ENCODE data around the gene SSPN.

The SSPN gene

GRCh38 chr12:26164118-26164517 is 31.3 kb upstream of the SSPN start:
- Histone ChIP-seq H3K9me3 (ENCODE audit: low read length) (no peaks in the 10 kb centered on the region), H3K4me1 (ENCODE audit: insufficient read depth, low read length) (no peaks in the 10 kb centered on the region), H3K4me3 (ENCODE audit: low read depth in 1 of 2, low read length in 2 of 2) (no peak overlapping the region), H3K27me3 (ENCODE audit: control insufficient read depth in 1 of 2, insufficient read depth in 2 of 2, low read length in 2 of 2) (no peaks in the 10 kb centered on the region), H3K9ac (ENCODE audit: low read length) (no peak overlapping the region), H3K36me3 (ENCODE audit: insufficient read depth, low read length) (no peaks in the 10 kb centered on the region), H3K27ac (ENCODE audit: low read depth, low read length) (no peak overlapping the region)

- Histone ChIP-seq H3K27ac (ENCODE audit: low read depth, low read length) (no peak overlapping the region), H3K36me3 (ENCODE audit: insufficient read depth, low read length) (no peaks in the 10 kb centered on the region), H3K4me3 (ENCODE audit: low read depth in 1 of 2, low read length in 2 of 2) (no peak overlapping the region), H3K27me3 (ENCODE audit: control insufficient read depth in 1 of 2, insufficient read depth in 2 of 2, low read length in 2 of 2) (no peaks in the 10 kb centered on the region), H3K4me1 (ENCODE audit: insufficient read depth, low read length) (no peaks in the 10 kb centered on the region), H3K9me3 (ENCODE audit: low read length) (no peaks in the 10 kb centered on the region), H3K9ac (ENCODE audit: low read length) (no peak overlapping the region)
Measured at GRCh38 chr12:26172013-26172412, 23.4 kb upstream of the SSPN start.

GRCh38 chr12:26172539-26172938 is 22.8 kb upstream of the SSPN start:
- H3K27ac ChIP-seq (ENCODE audit: low read depth, low read length), result no peak overlapping the region
- H3K27me3 ChIP-seq (ENCODE audit: control insufficient read depth in 1 of 2, insufficient read depth in 2 of 2, low read length in 2 of 2), result no peaks in the 10 kb centered on the region
- no peak overlapping the region for H3K9ac ChIP-seq (ENCODE audit: low read length)
- no peaks in the 10 kb centered on the region for H3K9me3 ChIP-seq (ENCODE audit: low read length)
- H3K36me3 ChIP-seq (ENCODE audit: insufficient read depth, low read length), result no peaks in the 10 kb centered on the region
- H3K4me1 ChIP-seq (ENCODE audit: insufficient read depth, low read length), result no peaks in the 10 kb centered on the region
- H3K4me3 ChIP-seq (ENCODE audit: low read depth in 1 of 2, low read length in 2 of 2), result no peak overlapping the region

- no peaks in the 10 kb centered on the region for H3K36me3 ChIP-seq (ENCODE audit: insufficient read depth, low read length)
- no peak overlapping the region for H3K9ac ChIP-seq (ENCODE audit: low read length)
- H3K4me3 ChIP-seq (ENCODE audit: low read depth in 1 of 2, low read length in 2 of 2), result no peak overlapping the region
- no peaks in the 10 kb centered on the region for H3K4me1 ChIP-seq (ENCODE audit: insufficient read depth, low read length)
- H3K27ac ChIP-seq (ENCODE audit: low read depth, low read length), result no peak overlapping the region
- no peaks in the 10 kb centered on the region for H3K9me3 ChIP-seq (ENCODE audit: low read length)
- H3K27me3 ChIP-seq (ENCODE audit: control insufficient read depth in 1 of 2, insufficient read depth in 2 of 2, low read length in 2 of 2), result no peaks in the 10 kb centered on the region
Measured at GRCh38 chr12:26172946-26173552, 22.3 kb upstream of the SSPN start.

GRCh38 chr12:26176725-26177124 is 18.6 kb upstream of the SSPN start:
- no peak overlapping the region for H3K9ac ChIP-seq (ENCODE audit: low read length)
- H3K36me3 ChIP-seq (ENCODE audit: insufficient read depth, low read length), result no peaks in the 10 kb centered on the region
- H3K9me3 ChIP-seq (ENCODE audit: low read length), result no peaks in the 10 kb centered on the region
- no peaks in the 10 kb centered on the region for H3K4me1 ChIP-seq (ENCODE audit: insufficient read depth, low read length)
- no peak overlapping the region for H3K27ac ChIP-seq (ENCODE audit: low read depth, low read length)
- no peaks in the 10 kb centered on the region for H3K27me3 ChIP-seq (ENCODE audit: control insufficient read depth in 1 of 2, insufficient read depth in 2 of 2, low read length in 2 of 2)
- no peak overlapping the region for H3K4me3 ChIP-seq (ENCODE audit: low read depth in 1 of 2, low read length in 2 of 2)

- H3K9ac ChIP-seq (ENCODE audit: low read length), result no peak overlapping the region
- H3K9me3 ChIP-seq (ENCODE audit: low read length), result no peaks in the 10 kb centered on the region
- H3K27ac ChIP-seq (ENCODE audit: low read depth, low read length), result no peak overlapping the region
Measured at GRCh38 chr12:26177283-26177682, 18.1 kb upstream of the SSPN start.

GRCh38 chr12:26179826-26180225 is 15.5 kb upstream of the SSPN start:
- Histone ChIP-seq H3K4me1 (ENCODE audit: insufficient read depth, low read length) (no peaks in the 10 kb centered on the region), H3K9me3 (ENCODE audit: low read length) (no peaks in the 10 kb centered on the region), H3K27ac (ENCODE audit: low read depth, low read length) (no peak overlapping the region), H3K36me3 (ENCODE audit: insufficient read depth, low read length) (no peaks in the 10 kb centered on the region), H3K4me3 (ENCODE audit: low read depth in 1 of 2, low read length in 2 of 2) (no peak overlapping the region), H3K9ac (ENCODE audit: low read length) (no peak overlapping the region), H3K27me3 (ENCODE audit: control insufficient read depth in 1 of 2, insufficient read depth in 2 of 2, low read length in 2 of 2) (no peaks in the 10 kb centered on the region)

More at GRCh38 chr12:26177283-26177682, 18.1 kb upstream of the SSPN start:
- Histone ChIP-seq H3K36me3 (ENCODE audit: insufficient read depth, low read length) (no peaks in the 10 kb centered on the region), H3K4me3 (ENCODE audit: low read depth in 1 of 2, low read length in 2 of 2) (no peak overlapping the region), H3K27me3 (ENCODE audit: control insufficient read depth in 1 of 2, insufficient read depth in 2 of 2, low read length in 2 of 2) (no peaks in the 10 kb centered on the region), H3K4me1 (ENCODE audit: insufficient read depth, low read length) (no peaks in the 10 kb centered on the region)

GRCh38 chr12:26182377-26182776 is 13.0 kb upstream of the SSPN start:
- Histone ChIP-seq H3K4me1 (ENCODE audit: insufficient read depth, low read length) (no peaks in the 10 kb centered on the region), H3K27me3 (ENCODE audit: control insufficient read depth in 1 of 2, insufficient read depth in 2 of 2, low read length in 2 of 2) (no peaks in the 10 kb centered on the region), H3K9me3 (ENCODE audit: low read length) (no peaks in the 10 kb centered on the region), H3K4me3 (ENCODE audit: low read depth in 1 of 2, low read length in 2 of 2) (no peak overlapping the region), H3K36me3 (ENCODE audit: insufficient read depth, low read length) (no peaks in the 10 kb centered on the region), H3K9ac (ENCODE audit: low read length) (no peak overlapping the region), H3K27ac (ENCODE audit: low read depth, low read length) (no peak overlapping the region)

GRCh38 chr12:26185532-26186320 is 9.6 kb upstream of the SSPN start:
- H3K4me3 ChIP-seq (ENCODE audit: low read depth in 1 of 2, low read length in 2 of 2), result no peak overlapping the region
- no peak overlapping the region for H3K27ac ChIP-seq (ENCODE audit: low read depth, low read length)
- no peaks in the 10 kb centered on the region for H3K9me3 ChIP-seq (ENCODE audit: low read length)
- H3K27me3 ChIP-seq (ENCODE audit: control insufficient read depth in 1 of 2, insufficient read depth in 2 of 2, low read length in 2 of 2), result no peaks in the 10 kb centered on the region
- no peak overlapping the region for H3K9ac ChIP-seq (ENCODE audit: low read length)
- H3K36me3 ChIP-seq (ENCODE audit: insufficient read depth, low read length), result no peaks in the 10 kb centered on the region
- no peaks in the 10 kb centered on the region for H3K4me1 ChIP-seq (ENCODE audit: insufficient read depth, low read length)

GRCh38 chr12:26187014-26187798 is 8.2 kb upstream of the SSPN start:
- no peaks in the 10 kb centered on the region for H3K36me3 ChIP-seq (ENCODE audit: insufficient read depth, low read length)
- no peaks in the 10 kb centered on the region for H3K27me3 ChIP-seq (ENCODE audit: control insufficient read depth in 1 of 2, insufficient read depth in 2 of 2, low read length in 2 of 2)
- H3K9ac ChIP-seq (ENCODE audit: low read length), result no peak overlapping the region
- no peaks in the 10 kb centered on the region for H3K9me3 ChIP-seq (ENCODE audit: low read length)
- H3K4me3 ChIP-seq (ENCODE audit: low read depth in 1 of 2, low read length in 2 of 2), result no peak overlapping the region
- no peak overlapping the region for H3K27ac ChIP-seq (ENCODE audit: low read depth, low read length)
- no peaks in the 10 kb centered on the region for H3K4me1 ChIP-seq (ENCODE audit: insufficient read depth, low read length)

GRCh38 chr12:26188127-26188526 is 7.2 kb upstream of the SSPN start:
- H3K36me3 ChIP-seq (ENCODE audit: insufficient read depth, low read length), result no peaks in the 10 kb centered on the region
- H3K4me3 ChIP-seq (ENCODE audit: low read depth in 1 of 2, low read length in 2 of 2), result no peak overlapping the region

More at GRCh38 chr12:26188127-26188526, 7.2 kb upstream of the SSPN start:
- Histone ChIP-seq H3K9ac (ENCODE audit: low read length) (no peak overlapping the region), H3K4me1 (ENCODE audit: insufficient read depth, low read length) (no peaks in the 10 kb centered on the region), H3K9me3 (ENCODE audit: low read length) (no peaks in the 10 kb centered on the region), H3K27ac (ENCODE audit: low read depth, low read length) (no peak overlapping the region), H3K27me3 (ENCODE audit: control insufficient read depth in 1 of 2, insufficient read depth in 2 of 2, low read length in 2 of 2) (no peaks in the 10 kb centered on the region)
